H1 (cell line): Measurements from ENCODE around the gene MAP3K1. TPM values are rescaled to one million over a fixed set of nuclear protein-coding genes. Genes with fewer than 3 reads are reported as not detected.

Experiments
- CTCF ChIA-PET: fragments of 300-600 bp; sonication (Branson Sonifier 250); formaldehyde crosslinking; loops from one replicate; lab custom pipeline; 2021; ENCODE audit not compliant: partially characterized antibody; lab: Charles Lee
- POLR2A ChIA-PET: fragments of 300-600 bp; sonication (Branson Sonifier 250); formaldehyde crosslinking; loops from one replicate; lab custom pipeline; 2021; ENCODE audit warnings: inconsistent platforms; ENCODE audit not compliant: partially characterized antibody; lab: Charles Lee
- DNase-seq, 2 experiments: peaks; one replicate each; pipeline versions ENCODE4 v3.0.0 to v3.0.0-alpha.2; 2010 to 2022; ENCODE audit warnings: low spot score in 2 of 2, low read depth in 1 of 2, mixed read lengths in 1 of 2
- FAIRE-seq: peaks from 2 replicates; lab custom pipeline; 2011; peaks lifted over from hg19 to GRCh38; lab: Jason Lieb, UNC
- H2AFZ ChIP-seq: 2 replicates; pipeline ENCODE4 v1.8.1; 2012; ENCODE audit warnings: low read length, inconsistent platforms
- H2AK5ac ChIP-seq: 2 replicates; pipeline ENCODE4 v1.6.1; 2013; ENCODE audit warnings: low read depth, low read length
- H2BK120ac ChIP-seq: replicated peaks from 2 replicates; pipeline ENCODE3; 2013; ENCODE audit warnings: low read depth, low read length, inconsistent platforms
- H2BK12ac ChIP-seq: 2 replicates; pipeline ENCODE4 v1.6.1; 2013; ENCODE audit warnings: low read depth, low read length
- H2BK15ac ChIP-seq: 2 replicates; pipeline ENCODE4 v1.6.1; 2013; ENCODE audit warnings: low read length
- H2BK20ac ChIP-seq: 2 replicates; pipeline ENCODE4 v1.6.1; 2013; ENCODE audit warnings: low read length
- H2BK5ac ChIP-seq: 2 replicates; pipeline ENCODE4 v1.6.1; 2013; ENCODE audit warnings: low read depth, low read length
- H3K14ac ChIP-seq: 2 replicates; pipeline ENCODE4 v1.6.1; 2013; ENCODE audit warnings: inconsistent platforms; ENCODE audit not compliant: insufficient read length
- H3K18ac ChIP-seq: 2 replicates; pipeline ENCODE4 v1.6.1; 2013; ENCODE audit warnings: low read length; ENCODE audit errors: extremely low read depth
- H3K23ac ChIP-seq: 2 replicates; pipeline ENCODE4 v1.6.1; 2013; ENCODE audit warnings: inconsistent platforms; ENCODE audit not compliant: insufficient read length
- H3K23me2 ChIP-seq: 2 replicates; pipeline ENCODE4 v1.6.1; 2013; ENCODE audit warnings: low read depth, low read length
- H3K27ac ChIP-seq: 2 replicates; pipeline ENCODE4 v1.6.1; 2011; ENCODE audit warnings: low read depth, low read length, inconsistent platforms
- H3K27me3 ChIP-seq, 4 experiments: replicated peaks in 1 of 4; 1 replicate in 1 of 4; 2 replicates in 3 of 4; pipeline versions ENCODE4 v1.6.1 to v1.8.1; 2011 to 2013; ENCODE audit warnings: low read length in 3 of 4, mild to moderate bottlenecking in 3 of 4, inconsistent platforms in 2 of 4, mixed read lengths in 2 of 4, moderate library complexity in 1 of 4; ENCODE audit not compliant: control insufficient read depth in 3 of 4, insufficient read depth in 3 of 4; ENCODE audit errors: extremely low read depth in 1 of 4
- H3K36me3 ChIP-seq, 4 experiments: 2 replicates each; pipeline versions ENCODE4 v1.6.1 to v1.8.1; 2011 to 2013; ENCODE audit warnings: mild to moderate bottlenecking in 4 of 4, low read length in 3 of 4, moderate library complexity in 2 of 4, control low read depth in 1 of 4, inconsistent platforms in 1 of 4; ENCODE audit not compliant: insufficient read depth in 4 of 4, control insufficient read depth in 2 of 4
- H3K4ac ChIP-seq: replicated peaks from 2 replicates; pipeline ENCODE3; 2013; ENCODE audit warnings: low read length, low read depth, mixed read lengths, inconsistent platforms; ENCODE audit not compliant: insufficient read length
- H3K4me1 ChIP-seq, 4 experiments: replicated peaks in 1 of 4; 1 replicate in 1 of 4; 2 replicates in 3 of 4; pipeline versions ENCODE4 v1.6.1 to v1.8.1; 2011 to 2013; ENCODE audit warnings: low read length in 3 of 4, inconsistent platforms in 2 of 4, mixed read lengths in 1 of 4; ENCODE audit not compliant: insufficient read depth in 4 of 4, control insufficient read depth in 3 of 4
- H3K4me2 ChIP-seq, 2 experiments: 2 replicates each; pipeline versions ENCODE4 v1.6.1 to v1.8.1; 2011 to 2013; ENCODE audit warnings: low read depth in 2 of 2, low read length in 2 of 2, control low read depth in 1 of 2, inconsistent platforms in 1 of 2, mild to moderate bottlenecking in 1 of 2; ENCODE audit not compliant: insufficient read depth in 1 of 2
- H3K4me3 ChIP-seq, 4 experiments: fragments of 200-600, 300-600 bp in 1 of 4; sonication (generic), shearing (Covaris generic), sonication (Bioruptor Twin) in 1 of 4; 2 replicates each; pipeline versions ENCODE4 v1.5.1 to v1.8.1; 2011 to 2016; ENCODE audit warnings: low read length in 4 of 4, low read depth in 3 of 4, control low read depth in 2 of 4, inconsistent platforms in 2 of 4, mild to moderate bottlenecking in 2 of 4, mixed read lengths in 1 of 4, moderate library complexity in 1 of 4; ENCODE audit not compliant: insufficient read depth in 2 of 4; ENCODE audit errors: extremely low read depth in 1 of 4
- H3K56ac ChIP-seq: replicated peaks from 2 replicates; pipeline ENCODE3; 2013; ENCODE audit warnings: low read depth, mild to moderate bottlenecking, mixed read lengths, low read length, inconsistent platforms; ENCODE audit not compliant: insufficient read length
- H3K79me1 ChIP-seq: 2 replicates; pipeline ENCODE4 v1.6.1; 2013; ENCODE audit warnings: low read depth, low read length, control low read depth
- H3K79me2 ChIP-seq, 2 experiments: 2 replicates each; pipeline versions ENCODE4 v1.6.1 to v1.8.1; 2012 to 2013; ENCODE audit warnings: low read length in 2 of 2, mild to moderate bottlenecking in 2 of 2, inconsistent platforms in 1 of 2; ENCODE audit not compliant: insufficient read depth in 2 of 2, control insufficient read depth in 1 of 2
- H3K9ac ChIP-seq, 4 experiments: replicated peaks in 1 of 4; 1 replicate in 1 of 4; 2 replicates in 3 of 4; pipeline versions ENCODE4 v1.6.1 to v1.8.1; 2011 to 2013; ENCODE audit warnings: low read depth in 3 of 4, low read length in 3 of 4, control low read depth in 2 of 4, mild to moderate bottlenecking in 2 of 4, moderate library complexity in 2 of 4, inconsistent platforms in 1 of 4; ENCODE audit errors: extremely low read depth in 1 of 4
- H3K9me3 ChIP-seq, 2 experiments: 2 replicates each; pipeline versions ENCODE4 v1.6.1 to v1.8.1; 2012 to 2013; ENCODE audit warnings: mild to moderate bottlenecking in 2 of 2, moderate library complexity in 2 of 2, control low read depth in 1 of 2, inconsistent platforms in 1 of 2, low read depth in 1 of 2, low read length in 1 of 2, mixed read lengths in 1 of 2; ENCODE audit not compliant: insufficient read depth in 2 of 2
- H4K20me1 ChIP-seq, 2 experiments: replicated peaks in 1 of 2; 2 replicates each; pipeline versions ENCODE3 to v1.8.1; 2011 to 2013; ENCODE audit warnings: inconsistent platforms in 2 of 2, low read length in 2 of 2, mild to moderate bottlenecking in 1 of 2; ENCODE audit not compliant: insufficient read depth in 2 of 2, control insufficient read depth in 1 of 2
- H4K5ac ChIP-seq: 2 replicates; pipeline ENCODE4 v1.6.1; 2013; ENCODE audit warnings: low read length, low read depth, mixed read lengths, inconsistent platforms; ENCODE audit not compliant: insufficient read length
- H4K8ac ChIP-seq: 2 replicates; pipeline ENCODE4 v1.8.0; 2013; ENCODE audit warnings: mild to moderate bottlenecking, moderate library complexity, low read length, inconsistent platforms; ENCODE audit not compliant: insufficient read depth; ENCODE audit errors: extremely low read depth
- H4K91ac ChIP-seq: replicated peaks from 2 replicates; pipeline ENCODE3; 2013; ENCODE audit warnings: low read length, mixed read lengths, inconsistent platforms; ENCODE audit not compliant: insufficient read length
- EP300 ChIP-seq, 2 experiments: IDR thresholded peaks; 1 replicate in 1 of 2; 2 replicates in 1 of 2; pipeline ENCODE4 v1.6.1; 2011 to 2012; ENCODE audit warnings: low read depth in 2 of 2, low read length in 2 of 2, mild to moderate bottlenecking in 2 of 2, borderline replicate concordance in 1 of 2, inconsistent platforms in 1 of 2, moderate library complexity in 1 of 2
- JUND ChIP-seq: IDR thresholded peaks from 2 replicates; pipeline ENCODE4 v1.6.1; 2011; ENCODE audit warnings: mild to moderate bottlenecking, improper control_type of control experiment, low read length
- MAX ChIP-seq: IDR thresholded peaks from 2 replicates; pipeline ENCODE4 v1.6.1; 2012; ENCODE audit warnings: inconsistent platforms
- POLR2A ChIP-seq, 2 experiments: IDR thresholded peaks; 1 replicate in 1 of 2; 2 replicates in 1 of 2; pipeline ENCODE4 v1.6.1; 2011; ENCODE audit warnings: low read depth in 2 of 2, low read length in 2 of 2, mild to moderate bottlenecking in 2 of 2; ENCODE audit errors: control extremely low read depth in 1 of 2
- SIRT6 ChIP-seq: IDR thresholded peaks from one replicate; pipeline ENCODE4 v1.7.1; 2012; ENCODE audit warnings: low read length, inconsistent platforms
- SIX5 ChIP-seq: IDR thresholded peaks from 2 replicates; pipeline ENCODE4 v1.6.1; 2011; ENCODE audit warnings: mild to moderate bottlenecking, low read depth, low read length
- WGBS, 2 experiments: shearing (Covaris generic) in 1 of 2; methylation state at CpG; one replicate each; pipeline versions ENCODE4 v1.1.6 to v1.1.7; 2013 to 2015; ENCODE audit warnings: low lambda C conversion rate in 2 of 2, mixed read lengths in 2 of 2, inconsistent platforms in 1 of 2, low coverage in 1 of 2, missing lambda C conversion rate in 1 of 2; ENCODE audit not compliant: insufficient replicate concordance in 2 of 2, insufficient coverage in 1 of 2, insufficient read length in 1 of 2; ENCODE audit errors: extremely low coverage in 1 of 2, missing lambda C conversion rate in 1 of 2; 5-methylcytosine and 5-hydroxymethylcytosine counted together
- polyA plus RNA-seq, 7 experiments: library from polyadenylated mRNA; depleted of rRNA in 3 of 7; stranded (reverse) in 5 of 7; unstranded in 2 of 7; fragments of >200 nt in 5 of 7; fragments of 200-250 nt in 2 of 7; gene quantifications; 1 replicate in 5 of 7; 2 replicates in 1 of 7; 4 replicates in 1 of 7; pipeline versions ENCODE4 v1.2.1 to v1.2.3, GENCODE V29; 2011 to 2013; ENCODE audit warnings: missing spikeins in 2 of 7, mixed read lengths in 2 of 7
- total RNA-seq: library from RNA; stranded (reverse); fragmentation: NEBNext Ultra II Directional; extraction: Animal tissue kit (Norgen Biotek cat#: 25700); gene quantifications from 2 replicates; pipeline ENCODE4 v1.2.1, GENCODE V29; 2021

MAP3K1 gene
- total and polyA plus RNA-seq, 2 of the 8 experiments (the other 6 are each of a cell fraction or from before 2014, with no cell fraction given), result 3.9 to 11.8 TPM

GRCh38 chr5:56825222-56825824 lies 10.0 kb downstream of the MAP3K1 start:
- H3K9ac ChIP-seq, result no peak overlapping the region
- WGBS, 2 experiments, result 85% methylated on average over 3 of the region's 3 CpGs; no CpG with 5 or more reads in 1 of the 2 experiments
- H4K8ac ChIP-seq, result no peak overlapping the region
- H3K18ac ChIP-seq, result no peak overlapping the region
- H4K20me1 ChIP-seq, result peaks cover 0 to 6% of the 10 kb centered on the region in 2 experiments
- no peak overlapping the region for H3K14ac ChIP-seq
- peaks cover 9% of the 10 kb centered on the region for H3K79me1 ChIP-seq
- H2BK120ac ChIP-seq, result no peak overlapping the region
- no peak overlapping the region for H2BK5ac ChIP-seq
- no peak overlapping the region for H3K4me3 ChIP-seq
- no peak overlapping the region; a peak in 1 of 4 replicates for H3K4me2 ChIP-seq
- FAIRE-seq, result no peak
- H3K79me2 ChIP-seq, result peaks cover 0 to 82% of the 10 kb centered on the region in 2 experiments; a peak in 2 of 4 replicates
- no peak overlapping the region for H4K91ac ChIP-seq
- H4K5ac ChIP-seq, result no peak overlapping the region
- H3K4me1 ChIP-seq, result peaks cover 0 to 9% (median 6%) of the 10 kb centered on the region in 4 experiments; a peak in 4 of 7 replicates
- no peaks in the 10 kb centered on the region for H3K27me3 ChIP-seq
- POLR2A ChIA-PET, result interaction anchor here (0.6 kb wide), 1 partner anchor 66 kb away, joined by 3 read pairs; no protein-coding TSS in a partner anchor
- TF ChIP-seq MAX, result 0 out of 2 replicates have a peak, but pooled peaks have one; percentile 40
- TF ChIP-seq JUND, result no peak
- TF ChIP-seq SIRT6, result no peak
- no peak for TF ChIP-seq EP300 (IDR thresholded peaks at IDR 0.05; ENCODE audit: borderline replicate concordance in 1 of 2, low read depth in 2 of 2, low read length in 2 of 2)
- no peak for TF ChIP-seq SIX5
- no peak for TF ChIP-seq POLR2A (IDR thresholded peaks at IDR 0.05; ENCODE audit: control extremely low read depth in 1 of 2, low read depth in 2 of 2, low read length in 2 of 2)
- no peak overlapping the region for H3K23ac ChIP-seq
- no peak overlapping the region for H3K56ac ChIP-seq
- H2AK5ac ChIP-seq, result no peak overlapping the region
- H2BK15ac ChIP-seq, result no peak overlapping the region
- H3K9me3 ChIP-seq, result no peaks in the 10 kb centered on the region
- no peak overlapping the region for H2AFZ ChIP-seq
- no peak for DNase-seq
- no peaks in the 10 kb centered on the region for H3K36me3 ChIP-seq
- H2BK12ac ChIP-seq, result no peak overlapping the region
- peak overlapping the region; percentile 48; the same call in 1 of the 2 replicates for H2BK20ac ChIP-seq
- H3K27ac ChIP-seq, result no peak overlapping the region
- CTCF ChIA-PET, result interaction anchor here (2.5 to 4.2 kb wide), 3 partner anchors 12 to 553 kb away, joined by 9 to 52 read pairs (median 22); no protein-coding TSS in a partner anchor
- no peak overlapping the region for H3K4ac ChIP-seq
- H3K23me2 ChIP-seq, result no peaks in the 10 kb centered on the region
